ENCODE results near the gene HRH1.

- TF ChIP-seq CTCF (IDR thresholded peaks at IDR 0.05; ENCODE audit: insufficient read depth, low read length, poor library complexity, severe bottlenecking): no peak
- no peak for TF ChIP-seq EZH2phosphoT487 (conservative IDR thresholded peaks at IDR 0.05; ENCODE audit: low read length)
Measured at GRCh38 chr3:11239796-11240195, 85.5 kb downstream of the HRH1 start.
